HEK293 (cell line): ENCODE measurements around the gene PKIG.

Source experiments
- GLIS2 ChIP-seq: fragments of 450-650 bp; formaldehyde crosslinking; IDR thresholded peaks from 2 replicates; pipeline ENCODE4 v1.5.1; 2016; ENCODE audit warnings: missing biosample characterization, missing genetic modification characterization
- SETDB1 ChIP-seq: IDR thresholded peaks from one replicate; pipeline ENCODE4 v1.6.1; 2017; ENCODE audit warnings: mild to moderate bottlenecking, low read length, moderate library complexity, mixed read lengths; ENCODE audit not compliant: insufficient read length
- ZFP3 ChIP-seq: fragments of 450-650 bp; formaldehyde crosslinking; IDR thresholded peaks from 2 replicates; pipeline ENCODE4 v1.5.1; 2016; ENCODE audit warnings: low read depth, missing biosample characterization, missing genetic modification characterization
- ZNF248 ChIP-seq: fragments of 450-650 bp; formaldehyde crosslinking; IDR thresholded peaks from 2 replicates; pipeline ENCODE4 v1.5.1; 2017; ENCODE audit warnings: missing biosample characterization, missing genetic modification characterization
- ZNF350 ChIP-seq: fragments of 450-650 bp; formaldehyde crosslinking; IDR thresholded peaks from 2 replicates; pipeline ENCODE4 v1.5.0; 2017; ENCODE audit warnings: missing biosample characterization, mild to moderate bottlenecking, missing genetic modification characterization
- ZNF560 ChIP-seq: fragments of 450-650 bp; formaldehyde crosslinking; IDR thresholded peaks from 2 replicates; pipeline ENCODE4 v1.5.1; 2017; ENCODE audit warnings: missing biosample characterization, missing genetic modification characterization, borderline replicate concordance
- ZNF623 ChIP-seq: fragments of 450-650 bp; formaldehyde crosslinking; IDR thresholded peaks from 2 replicates; pipeline ENCODE4 v1.5.1; 2016; ENCODE audit warnings: missing biosample characterization, missing genetic modification characterization
- TF ChIP-seq, protein P1 (sequence below): fragments of 450-650 bp; formaldehyde crosslinking; IDR thresholded peaks from 2 replicates; pipeline ENCODE4 v1.5.1; 2016; ENCODE audit warnings: missing biosample characterization, missing genetic modification characterization
- TF ChIP-seq, protein P2 (sequence below): fragments of 450-650 bp; formaldehyde crosslinking; IDR thresholded peaks from 2 replicates; pipeline ENCODE4 v1.5.1; 2016; ENCODE audit warnings: missing biosample characterization, missing genetic modification characterization
- TF ChIP-seq, protein P3 (sequence below): fragments of 450-650 bp; formaldehyde crosslinking; IDR thresholded peaks from 2 replicates; pipeline ENCODE4 v1.5.1; 2016; ENCODE audit warnings: missing biosample characterization, missing genetic modification characterization

DNA sequence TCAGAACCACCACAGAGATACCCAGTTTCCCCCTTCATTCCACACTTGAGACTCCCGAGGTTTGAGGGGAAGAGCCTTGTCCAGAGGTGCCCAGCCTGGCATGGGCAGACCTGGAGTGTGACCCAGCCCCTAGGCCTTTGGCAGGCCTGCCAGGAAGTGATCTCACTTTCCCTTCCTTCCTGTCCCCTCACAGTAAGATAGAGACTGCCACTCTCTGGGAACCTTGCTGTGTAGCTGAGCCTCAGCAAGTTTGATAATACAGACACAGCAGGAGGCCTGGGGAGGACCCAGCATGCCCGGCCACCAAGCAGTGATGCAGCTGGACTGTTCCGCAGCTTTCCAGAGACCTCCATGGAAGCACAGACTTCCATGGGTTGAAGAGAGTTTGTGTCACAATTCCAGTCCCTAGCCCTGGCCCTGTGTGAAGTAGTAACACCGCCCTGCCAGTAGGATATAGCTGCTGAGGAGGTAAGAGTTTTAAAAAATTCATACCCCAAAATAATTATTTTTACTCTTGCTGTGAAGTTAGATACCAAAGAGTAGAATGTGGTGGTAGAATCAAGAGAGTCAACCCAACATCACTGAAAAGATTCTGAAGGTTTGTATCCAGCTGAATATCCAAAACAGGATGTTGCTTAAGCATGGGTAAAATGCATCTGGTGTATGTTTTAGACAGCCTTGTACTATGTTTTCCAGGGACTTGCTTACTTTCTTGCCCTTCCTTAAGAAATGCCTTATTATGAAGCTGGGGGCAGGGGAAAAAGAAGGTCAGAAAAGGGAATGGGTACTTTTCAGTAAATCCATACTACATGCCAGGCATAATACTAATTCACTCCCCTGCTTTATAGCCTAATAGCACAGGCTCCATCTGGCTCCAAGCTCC lies 16.3 kb downstream of the PKIG start:
- TF ChIP-seq, protein P1, sequence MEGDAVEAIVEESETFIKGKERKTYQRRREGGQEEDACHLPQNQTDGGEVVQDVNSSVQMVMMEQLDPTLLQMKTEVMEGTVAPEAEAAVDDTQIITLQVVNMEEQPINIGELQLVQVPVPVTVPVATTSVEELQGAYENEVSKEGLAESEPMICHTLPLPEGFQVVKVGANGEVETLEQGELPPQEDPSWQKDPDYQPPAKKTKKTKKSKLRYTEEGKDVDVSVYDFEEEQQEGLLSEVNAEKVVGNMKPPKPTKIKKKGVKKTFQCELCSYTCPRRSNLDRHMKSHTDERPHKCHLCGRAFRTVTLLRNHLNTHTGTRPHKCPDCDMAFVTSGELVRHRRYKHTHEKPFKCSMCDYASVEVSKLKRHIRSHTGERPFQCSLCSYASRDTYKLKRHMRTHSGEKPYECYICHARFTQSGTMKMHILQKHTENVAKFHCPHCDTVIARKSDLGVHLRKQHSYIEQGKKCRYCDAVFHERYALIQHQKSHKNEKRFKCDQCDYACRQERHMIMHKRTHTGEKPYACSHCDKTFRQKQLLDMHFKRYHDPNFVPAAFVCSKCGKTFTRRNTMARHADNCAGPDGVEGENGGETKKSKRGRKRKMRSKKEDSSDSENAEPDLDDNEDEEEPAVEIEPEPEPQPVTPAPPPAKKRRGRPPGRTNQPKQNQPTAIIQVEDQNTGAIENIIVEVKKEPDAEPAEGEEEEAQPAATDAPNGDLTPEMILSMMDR (tag by site-specific recombination): no peak
- no peak for TF ChIP-seq ZFP3 (tag by site-specific recombination)
- TF ChIP-seq ZNF248: no peak
- no peak for TF ChIP-seq SETDB1
- TF ChIP-seq ZNF623 (tag by site-specific recombination): no peak
- no peak for TF ChIP-seq ZNF350
- TF ChIP-seq ZNF560 (tag by site-specific recombination): no peak
- TF ChIP-seq, protein P2, sequence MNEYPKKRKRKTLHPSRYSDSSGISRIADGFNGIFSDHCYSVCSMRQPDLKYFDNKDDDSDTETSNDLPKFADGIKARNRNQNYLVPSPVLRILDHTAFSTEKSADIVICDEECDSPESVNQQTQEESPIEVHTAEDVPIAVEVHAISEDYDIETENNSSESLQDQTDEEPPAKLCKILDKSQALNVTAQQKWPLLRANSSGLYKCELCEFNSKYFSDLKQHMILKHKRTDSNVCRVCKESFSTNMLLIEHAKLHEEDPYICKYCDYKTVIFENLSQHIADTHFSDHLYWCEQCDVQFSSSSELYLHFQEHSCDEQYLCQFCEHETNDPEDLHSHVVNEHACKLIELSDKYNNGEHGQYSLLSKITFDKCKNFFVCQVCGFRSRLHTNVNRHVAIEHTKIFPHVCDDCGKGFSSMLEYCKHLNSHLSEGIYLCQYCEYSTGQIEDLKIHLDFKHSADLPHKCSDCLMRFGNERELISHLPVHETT (tag by site-specific recombination): no peak
- TF ChIP-seq GLIS2 (tag by site-specific recombination): no peak
- TF ChIP-seq, protein P3, sequence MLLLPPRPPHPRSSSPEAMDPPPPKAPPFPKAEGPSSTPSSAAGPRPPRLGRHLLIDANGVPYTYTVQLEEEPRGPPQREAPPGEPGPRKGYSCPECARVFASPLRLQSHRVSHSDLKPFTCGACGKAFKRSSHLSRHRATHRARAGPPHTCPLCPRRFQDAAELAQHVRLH (tag by site-specific recombination): no peak
